ENCODE data around the gene PCYT2.

- TF ChIP-seq EP300 (IDR thresholded peaks at IDR 0.05) (no peak), CTCF (IDR thresholded peaks at IDR 0.05) (no peak)
These were observed 59.0 kb downstream of the PCYT2 start for GRCh38 chr17:81852237-81852636.
